ENCODE results near the gene STK17A. TPM values are rescaled to one million over a fixed set of nuclear protein-coding genes. Genes with fewer than 3 reads are reported as not detected.
"Not testable (repeated sequence)": the region's sequence is repeated elsewhere in the genome, so short reads cannot be mapped to it uniquely, and the experiment has no call there.

The STK17A gene
- total RNA-seq, 2 donors from 2014 or later, result 15.6 to 18.4 TPM

DNA sequence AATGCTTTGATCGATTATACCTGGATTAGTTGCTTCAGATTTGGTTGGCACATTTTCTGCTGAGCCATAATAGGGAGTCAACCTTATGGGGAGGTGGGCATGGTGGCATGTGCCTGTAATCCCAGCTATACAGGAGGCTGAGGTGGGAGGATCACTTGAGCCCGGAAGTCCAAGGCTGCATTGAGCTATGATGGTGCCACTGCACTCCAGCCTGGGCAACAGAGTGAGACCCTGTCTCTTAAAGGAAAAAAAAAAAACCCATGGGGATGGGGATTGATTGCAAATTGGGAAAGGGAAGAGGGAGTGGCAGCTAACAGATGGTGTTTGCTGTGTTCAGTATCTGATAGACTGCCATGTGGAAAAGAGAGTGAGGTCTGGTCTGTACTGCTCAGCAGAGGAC lies 11.1 kb downstream of the STK17A start:
- Histone ChIP-seq H3K9me3 (ENCODE audit: control insufficient read depth, low read length) (no peaks in the 10 kb centered on the region), H3K27me3 (ENCODE audit: control insufficient read depth, insufficient read depth, low read length, poor library complexity, severe bottlenecking) (no peaks in the 10 kb centered on the region), H3K36me3 (ENCODE audit: control insufficient read depth, insufficient read depth, low read length) (peaks cover 20% of the 10 kb centered on the region), H3K9ac (ENCODE audit: extremely low read depth, low read length, poor library complexity, severe bottlenecking) (no peak overlapping the region), H3K4me1 (ENCODE audit: control insufficient read depth, insufficient read depth, low read length) (no peaks in the 10 kb centered on the region), H3K4me3 (ENCODE audit: low read length) (no peak overlapping the region), H3K27ac (ENCODE audit: low read depth, low read length) (no peak overlapping the region)
- Mint-ChIP-seq H3K9me3 (no peaks in the 10 kb centered on the region), H3K4me1 (peaks cover 2% of the 10 kb centered on the region), H3K27me3 (ENCODE audit: insufficient read depth) (no peaks in the 10 kb centered on the region), H3K27ac (no peak overlapping the region), H3K4me3 (no peak overlapping the region), H3K36me3 (ENCODE audit: low read depth) (peaks cover 16% of the 10 kb centered on the region)
- no peak for DNase-seq
- TF ChIP-seq, protein P1, sequence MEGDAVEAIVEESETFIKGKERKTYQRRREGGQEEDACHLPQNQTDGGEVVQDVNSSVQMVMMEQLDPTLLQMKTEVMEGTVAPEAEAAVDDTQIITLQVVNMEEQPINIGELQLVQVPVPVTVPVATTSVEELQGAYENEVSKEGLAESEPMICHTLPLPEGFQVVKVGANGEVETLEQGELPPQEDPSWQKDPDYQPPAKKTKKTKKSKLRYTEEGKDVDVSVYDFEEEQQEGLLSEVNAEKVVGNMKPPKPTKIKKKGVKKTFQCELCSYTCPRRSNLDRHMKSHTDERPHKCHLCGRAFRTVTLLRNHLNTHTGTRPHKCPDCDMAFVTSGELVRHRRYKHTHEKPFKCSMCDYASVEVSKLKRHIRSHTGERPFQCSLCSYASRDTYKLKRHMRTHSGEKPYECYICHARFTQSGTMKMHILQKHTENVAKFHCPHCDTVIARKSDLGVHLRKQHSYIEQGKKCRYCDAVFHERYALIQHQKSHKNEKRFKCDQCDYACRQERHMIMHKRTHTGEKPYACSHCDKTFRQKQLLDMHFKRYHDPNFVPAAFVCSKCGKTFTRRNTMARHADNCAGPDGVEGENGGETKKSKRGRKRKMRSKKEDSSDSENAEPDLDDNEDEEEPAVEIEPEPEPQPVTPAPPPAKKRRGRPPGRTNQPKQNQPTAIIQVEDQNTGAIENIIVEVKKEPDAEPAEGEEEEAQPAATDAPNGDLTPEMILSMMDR (conservative IDR thresholded peaks at IDR 0.05), result no peak
- 88 to 94% methylated on average over 2 of the region's 2 CpGs for WGBS, 2 experiments (ENCODE audit: insufficient coverage in 1 of 2, insufficient read length in 1 of 2)

DNA sequence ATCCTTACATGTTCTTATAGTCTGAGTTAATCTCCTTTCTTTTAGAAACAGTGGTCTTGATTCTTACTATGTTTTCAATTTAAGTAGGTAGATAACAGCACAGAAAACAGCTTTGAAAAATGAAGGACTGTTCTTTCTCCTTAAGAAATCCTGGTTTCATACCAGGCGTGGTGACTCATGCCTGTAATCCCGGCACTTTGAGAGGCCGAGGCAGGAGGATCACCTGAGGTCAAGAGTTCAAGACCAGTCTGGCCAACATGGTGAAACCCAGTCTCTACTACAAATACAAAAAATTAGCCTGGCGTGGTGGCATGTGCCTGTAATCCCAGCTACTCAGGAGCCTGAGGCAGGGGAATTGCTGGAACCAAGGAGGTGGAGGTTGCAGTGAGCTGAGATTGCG lies 13.5 kb downstream of the STK17A start:
- H3K9me3 ChIP-seq (ENCODE audit: control insufficient read depth, low read length); H3K4me3 ChIP-seq (ENCODE audit: low read length); H3K9ac ChIP-seq (ENCODE audit: extremely low read depth, low read length, poor library complexity, severe bottlenecking); H3K4me1 ChIP-seq (ENCODE audit: control insufficient read depth, insufficient read depth, low read length); DNase-seq; H3K27me3 Mint-ChIP-seq (ENCODE audit: insufficient read depth); H3K27ac Mint-ChIP-seq; H3K9me3 Mint-ChIP-seq; H3K27ac ChIP-seq (ENCODE audit: low read depth, low read length); H3K4me1 Mint-ChIP-seq; H3K27me3 ChIP-seq (ENCODE audit: control insufficient read depth, insufficient read depth, low read length, poor library complexity, severe bottlenecking); H3K4me3 Mint-ChIP-seq: not testable (repeated sequence)
- H3K36me3 Mint-ChIP-seq (ENCODE audit: low read depth), result peaks cover 22% of the 10 kb centered on the region
- WGBS, 2 experiments (ENCODE audit: insufficient coverage in 1 of 2, insufficient read length in 1 of 2), result 70 to 95% methylated on average over 3 to 5 of the region's 5 CpGs
- peaks cover 32% of the 10 kb centered on the region for H3K36me3 ChIP-seq (ENCODE audit: control insufficient read depth, insufficient read depth, low read length)

DNA sequence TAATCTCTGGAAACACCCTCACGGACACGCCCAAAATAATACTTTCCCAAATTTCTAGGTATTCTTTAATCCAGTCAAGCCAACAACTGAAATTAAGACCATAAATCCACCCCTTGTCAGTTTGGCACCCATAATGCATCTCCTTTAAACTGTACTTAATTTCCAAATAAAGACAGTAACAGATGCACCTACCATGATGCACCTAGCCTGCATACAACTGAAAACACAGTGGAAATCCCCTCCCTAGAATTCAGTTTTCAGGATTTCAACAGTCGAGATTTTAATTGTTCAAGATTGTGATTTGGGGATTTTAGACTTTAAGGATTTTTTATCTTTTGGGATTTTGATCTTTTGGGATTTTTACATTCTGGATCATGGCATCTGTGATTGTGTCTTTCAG lies 17.1 kb downstream of the STK17A start:
- Histone ChIP-seq H3K27me3 (ENCODE audit: control insufficient read depth, insufficient read depth, low read length, poor library complexity, severe bottlenecking) (no peaks in the 10 kb centered on the region), H3K4me3 (ENCODE audit: low read length) (no peak overlapping the region), H3K9ac (ENCODE audit: extremely low read depth, low read length, poor library complexity, severe bottlenecking) (no peak overlapping the region), H3K4me1 (ENCODE audit: control insufficient read depth, insufficient read depth, low read length) (no peaks in the 10 kb centered on the region), H3K9me3 (ENCODE audit: control insufficient read depth, low read length) (peaks cover 9% of the 10 kb centered on the region), H3K36me3 (ENCODE audit: control insufficient read depth, insufficient read depth, low read length) (peaks cover 45% of the 10 kb centered on the region), H3K27ac (ENCODE audit: low read depth, low read length) (no peak overlapping the region)
- DNase-seq, result no peak
- 89 to 94% methylated on average over 3 of the region's 3 CpGs for whole genome bisulfite sequencing, 2 experiments (ENCODE audit: insufficient coverage in 1 of 2, insufficient read length in 1 of 2)
- TF ChIP-seq, protein P1 (conservative IDR thresholded peaks at IDR 0.05), result no peak
- Mint-ChIP-seq H3K27me3 (ENCODE audit: insufficient read depth) (no peaks in the 10 kb centered on the region), H3K4me3 (no peak overlapping the region), H3K36me3 (ENCODE audit: low read depth) (peaks cover 28% of the 10 kb centered on the region), H3K9me3 (peaks cover 8% of the 10 kb centered on the region), H3K27ac (no peak overlapping the region), H3K4me1 (no peaks in the 10 kb centered on the region)

DNA sequence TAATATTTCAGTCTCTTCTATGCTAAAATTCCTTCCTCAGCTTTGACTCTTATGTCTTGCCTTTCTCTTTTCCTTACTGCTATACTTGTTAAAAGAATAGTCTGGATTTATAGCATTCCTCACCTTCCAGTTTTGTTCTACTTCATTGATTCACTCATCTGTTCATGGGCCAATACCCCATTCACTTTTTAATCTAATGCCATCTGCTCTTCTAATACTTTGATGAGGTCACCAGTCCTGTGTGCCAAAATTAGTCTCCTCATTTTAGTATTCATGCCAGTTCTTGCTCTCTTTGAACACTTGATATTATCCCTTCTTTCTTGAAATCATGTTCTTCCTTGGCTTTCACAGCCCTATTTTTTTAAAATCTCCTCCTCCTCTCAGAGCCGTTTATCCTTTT lies 19.3 kb downstream of the STK17A start:
- H3K36me3 ChIP-seq (ENCODE audit: control insufficient read depth, insufficient read depth, low read length), result peaks cover 38% of the 10 kb centered on the region
- no peak overlapping the region for H3K4me3 ChIP-seq (ENCODE audit: low read length)
- no peak for DNase-seq
- no peak overlapping the region for H3K27ac ChIP-seq (ENCODE audit: low read depth, low read length)
- H3K4me1 ChIP-seq (ENCODE audit: control insufficient read depth, insufficient read depth, low read length), result no peaks in the 10 kb centered on the region
- no peaks in the 10 kb centered on the region for H3K4me1 Mint-ChIP-seq
- TF ChIP-seq, protein P1 (conservative IDR thresholded peaks at IDR 0.05), result no peak
- H3K9ac ChIP-seq (ENCODE audit: extremely low read depth, low read length, poor library complexity, severe bottlenecking), result no peak overlapping the region
- WGBS, 2 experiments (ENCODE audit: insufficient coverage in 1 of 2, insufficient read length in 1 of 2), result 92 to 100% methylated on average over 1 of the region's 1 CpG
- H3K27ac Mint-ChIP-seq, result no peak overlapping the region
- H3K9me3 ChIP-seq (ENCODE audit: control insufficient read depth, low read length), result peaks cover 9% of the 10 kb centered on the region
- no peaks in the 10 kb centered on the region for H3K27me3 Mint-ChIP-seq (ENCODE audit: insufficient read depth)
- peaks cover 9% of the 10 kb centered on the region for H3K9me3 Mint-ChIP-seq
- H3K36me3 Mint-ChIP-seq (ENCODE audit: low read depth), result peaks cover 20% of the 10 kb centered on the region
- no peak overlapping the region for H3K4me3 Mint-ChIP-seq
- H3K27me3 ChIP-seq (ENCODE audit: control insufficient read depth, insufficient read depth, low read length, poor library complexity, severe bottlenecking), result no peaks in the 10 kb centered on the region

Data from endodermal cell (in vitro differentiated cells).